Body of pancreas (tissue), 4 donors: ENCODE data around the gene GABBR1.

Experiments used
- CTCF ChIP-seq, 7 experiments: fragments of 450-650 bp in 4 of 7; fragments of 200-600 bp in 3 of 7; sonication (generic) in 3 of 7; IDR thresholded peaks; one replicate each; pipeline ENCODE4 v1.5.1; 2016 to 2019; ENCODE audit warnings: antibody characterized with exemption in 7 of 7
- POLR2A ChIP-seq, 3 donors: fragments of 450-650 bp; IDR thresholded peaks; one replicate each; pipeline ENCODE4 v1.6.1; 2016; ENCODE audit warnings: antibody characterized with exemption in 3 of 3, mild to moderate bottlenecking in 2 of 3

- TF ChIP-seq CTCF (IDR thresholded peaks at IDR 0.05): no peak
- no peak for TF ChIP-seq POLR2A (IDR thresholded peaks at IDR 0.05)
Measured at GRCh38 chr6:29678114-29678513, 45.1 kb upstream of the GABBR1 start.
